Neural cell (in vitro differentiated cells): ENCODE measurements around the gene TECPR2. TPM values are rescaled to one million over a fixed set of nuclear protein-coding genes. Genes with fewer than 3 reads are reported as not detected.

Experiments
- H2AFZ ChIP-seq: fragments of 200-600, 300-800 bp; sonication (generic), shearing (Covaris generic); 2 replicates; pipeline ENCODE4 v1.6.0; 2014; ENCODE audit warnings: low read depth, mild to moderate bottlenecking, antibody characterized with exemption, low read length, moderate library complexity
- H3F3A ChIP-seq: fragments of 200-600 bp; shearing (Covaris generic); 2 replicates; pipeline ENCODE4 v1.6.1; 2016; ENCODE audit warnings: mild to moderate bottlenecking, moderate library complexity, mixed read lengths, antibody characterized with exemption, low read length; ENCODE audit not compliant: insufficient read depth, poor library complexity, severe bottlenecking
- H3K27ac ChIP-seq: fragments of 200-600, 300-800 bp; sonication (generic), shearing (Covaris generic); 2 replicates; pipeline ENCODE4 v1.5.1; 2014; ENCODE audit warnings: mild to moderate bottlenecking, low read length, moderate library complexity
- H3K27me3 ChIP-seq: fragments of 300-800, 200-600 bp; sonication (generic), shearing (Covaris generic); 2 replicates; pipeline ENCODE4 v1.6.0; 2014; ENCODE audit warnings: mild to moderate bottlenecking, low read depth, low read length, moderate library complexity; ENCODE audit not compliant: insufficient read depth
- H3K36me3 ChIP-seq: fragments of 300-800, 200-600 bp; sonication (generic), shearing (Covaris generic); 2 replicates; pipeline ENCODE4 v1.5.1; 2014; ENCODE audit warnings: mild to moderate bottlenecking, antibody characterized with exemption, low read length, moderate library complexity; ENCODE audit not compliant: insufficient read depth
- H3K4me2 ChIP-seq: fragments of 300-800, 200-600 bp; sonication (generic), shearing (Covaris generic); 2 replicates; pipeline ENCODE4 v1.6.0; 2014; ENCODE audit warnings: mild to moderate bottlenecking, low read length
- H3K4me3 ChIP-seq: fragments of 300-800, 200-600 bp; sonication (generic), shearing (Covaris generic); 2 replicates; pipeline ENCODE4 v1.5.1; 2014; ENCODE audit warnings: mild to moderate bottlenecking, low read length, moderate library complexity
- H3K79me2 ChIP-seq: fragments of 200-600 bp; shearing (Covaris generic); replicated peaks from 2 replicates; pipeline ENCODE4 v1.6.0; 2014; ENCODE audit warnings: mild to moderate bottlenecking, low read length, moderate library complexity; ENCODE audit not compliant: insufficient read depth
- H3K9ac ChIP-seq: fragments of 300-800, 200-600 bp; sonication (generic), shearing (Covaris generic); 2 replicates; pipeline ENCODE4 v1.6.1; 2016; ENCODE audit warnings: mild to moderate bottlenecking, low read length, mixed read lengths
- H3K9me2 ChIP-seq: fragments of 200-600 bp; shearing (Covaris generic); 2 replicates; pipeline ENCODE4 v1.6.1; 2016; ENCODE audit warnings: mild to moderate bottlenecking, low read length, mixed read lengths; ENCODE audit not compliant: insufficient read depth
- H3K9me3 ChIP-seq: fragments of 200-600, 300-800 bp; sonication (generic), shearing (Covaris generic); 2 replicates; pipeline ENCODE4 v1.6.1; 2016; ENCODE audit warnings: mild to moderate bottlenecking, mixed run types, low read length, moderate library complexity, mixed read lengths
- H4K20me1 ChIP-seq: fragments of 200-600 bp; shearing (Covaris generic); 2 replicates; pipeline ENCODE4 v1.6.1; 2016; ENCODE audit warnings: mild to moderate bottlenecking, mixed run types; ENCODE audit not compliant: insufficient read depth
- CTCF ChIP-seq: fragments of 450-650 bp; IDR thresholded peaks from 2 replicates; pipeline ENCODE4 v1.5.1; 2014; ENCODE audit warnings: antibody characterized with exemption, mild to moderate bottlenecking, moderate library complexity; ENCODE audit not compliant: poor library complexity, severe bottlenecking
- EP300 ChIP-seq: fragments of 450-650 bp; conservative IDR thresholded peaks from 2 replicates; pipeline ENCODE4 v1.6.1; 2014; ENCODE audit warnings: antibody characterized with exemption, mild to moderate bottlenecking, moderate library complexity; ENCODE audit not compliant: poor library complexity, severe bottlenecking
- EZH2 ChIP-seq: fragments of 200-600, 300-800 bp; shearing (Covaris generic), sonication (generic); IDR thresholded peaks from 2 replicates; pipeline ENCODE4 v1.6.1; 2014; ENCODE audit warnings: antibody characterized with exemption, low read length, borderline replicate concordance, mild to moderate bottlenecking; ENCODE audit not compliant: insufficient read depth, poor library complexity, severe bottlenecking
- MXI1 ChIP-seq: fragments of 450-650 bp; conservative IDR thresholded peaks from 2 replicates; pipeline ENCODE4 v1.6.1; 2014; ENCODE audit warnings: antibody characterized with exemption, mild to moderate bottlenecking; ENCODE audit not compliant: poor library complexity, severe bottlenecking
- POLR2AphosphoS5 ChIP-seq: IDR thresholded peaks from 2 replicates; pipeline ENCODE4 v1.6.1; 2012
- RAD21 ChIP-seq: fragments of 450-650 bp; conservative IDR thresholded peaks from 2 replicates; pipeline ENCODE4 v1.6.1; 2014; ENCODE audit warnings: antibody characterized with exemption, mild to moderate bottlenecking, moderate library complexity
- REST ChIP-seq: IDR thresholded peaks from 2 replicates; pipeline ENCODE4 v1.6.1; 2012; ENCODE audit warnings: borderline replicate concordance
- SMC3 ChIP-seq: fragments of 450-650 bp; conservative IDR thresholded peaks from 2 replicates; pipeline ENCODE4 v1.6.1; 2014; ENCODE audit warnings: antibody characterized with exemption, mild to moderate bottlenecking, moderate library complexity; ENCODE audit not compliant: poor library complexity
- TAF1 ChIP-seq: IDR thresholded peaks from 2 replicates; pipeline ENCODE4 v1.6.1; 2012; ENCODE audit warnings: low read depth
- polyA plus RNA-seq: library from polyadenylated mRNA; depleted of rRNA; stranded (reverse); fragments of >200 nt; gene quantifications from 2 replicates; pipeline ENCODE4 v1.2.3, GENCODE V29; 2014

The TECPR2 gene
- polyA plus RNA-seq, 1 donor from 2014 or later = 7.0 TPM

GRCh38 chr14:102472791-102473150 is 110.0 kb downstream of the TECPR2 start:
- H3K27ac ChIP-seq = no peak overlapping the region

GRCh38 chr14:102473559-102473958 is 110.8 kb downstream of the TECPR2 start:
- no peak overlapping the region for H3K4me3 ChIP-seq
- no peak overlapping the region for H3K9ac ChIP-seq
- H4K20me1 ChIP-seq = no peaks in the 10 kb centered on the region
- no peaks in the 10 kb centered on the region for H3K9me3 ChIP-seq
- H3K79me2 ChIP-seq = no peaks in the 10 kb centered on the region
- no peak overlapping the region for H2AFZ ChIP-seq
- H3K27ac ChIP-seq = no peak overlapping the region
- no peaks in the 10 kb centered on the region for H3K36me3 ChIP-seq
- H3K4me2 ChIP-seq = no peak overlapping the region
- no peaks in the 10 kb centered on the region for H3K9me2 ChIP-seq
- no peaks in the 10 kb centered on the region for H3K27me3 ChIP-seq
- H3F3A ChIP-seq = no peaks in the 10 kb centered on the region
- no peak for TF ChIP-seq EZH2
- TF ChIP-seq EP300 = no peak
- no peak for TF ChIP-seq MXI1
- no peak for TF ChIP-seq REST
- no peak for TF ChIP-seq SMC3
- no peak for TF ChIP-seq CTCF

More at GRCh38 chr14:102472791-102473150, 110.0 kb downstream of the TECPR2 start:
- Histone ChIP-seq H3F3A (no peaks in the 10 kb centered on the region), H3K4me3 (no peak overlapping the region), H3K9me2 (no peaks in the 10 kb centered on the region), H3K9ac (no peak overlapping the region), H3K27me3 (no peaks in the 10 kb centered on the region), H3K9me3 (no peaks in the 10 kb centered on the region), H4K20me1 (no peaks in the 10 kb centered on the region), H3K36me3 (no peaks in the 10 kb centered on the region), H3K79me2 (no peaks in the 10 kb centered on the region), H3K4me2 (no peak overlapping the region), H2AFZ (no peak overlapping the region)
- TF ChIP-seq EZH2 (no peak), RAD21 (no peak), REST (no peak), TAF1 (no peak), POLR2AphosphoS5 (no peak), SMC3 (no peak), CTCF (no peak), EP300 (no peak), MXI1 (no peak)
